GM21723 (cell line): ENCODE results near the gene PLEKHF1.

ENCODE experiments used
- ATAC-seq: cut with Tn5 transposase; IDR thresholded peaks from one replicate; pipeline ENCODE4 v1.9.1; 2021; ENCODE audit warnings: mild to moderate bottlenecking, moderate library complexity; ENCODE audit not compliant: unreplicated experiment

The PLEKHF1 gene

DNA sequence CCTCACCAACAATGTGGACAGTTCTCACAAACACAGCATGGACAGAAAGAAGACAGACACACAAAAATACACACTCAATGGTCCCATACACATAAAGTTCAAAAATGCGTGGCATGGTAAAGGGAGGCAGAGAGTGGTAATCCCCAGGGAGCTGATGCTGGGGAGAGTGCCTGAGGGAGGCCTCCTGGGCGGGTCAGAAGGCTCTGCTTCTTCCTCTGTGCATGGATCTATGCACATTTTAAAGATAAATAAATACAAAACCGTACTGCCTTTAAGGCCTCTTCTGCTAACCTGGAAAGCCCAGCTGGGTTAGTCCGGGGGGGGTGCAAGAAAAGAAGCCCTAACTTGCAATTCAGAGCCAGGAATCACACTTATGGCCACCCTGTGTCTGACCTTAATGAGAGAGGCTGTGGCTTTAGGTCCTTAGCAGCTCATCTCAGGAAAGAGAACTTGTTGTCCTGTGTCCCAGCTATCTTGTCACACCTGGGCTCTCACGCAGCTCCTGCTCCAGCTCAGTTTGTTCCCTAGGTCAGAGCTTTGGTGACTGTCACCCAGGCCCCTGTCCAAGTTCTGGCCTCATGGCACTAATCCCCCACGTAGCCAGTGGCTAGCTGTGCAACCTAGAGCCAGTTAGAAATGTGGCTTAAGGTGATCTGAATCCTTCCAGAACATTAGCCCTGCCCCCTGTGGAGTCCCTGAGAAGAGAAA is 30.7 kb upstream of the PLEKHF1 start:
- ATAC-seq = no peak

DNA sequence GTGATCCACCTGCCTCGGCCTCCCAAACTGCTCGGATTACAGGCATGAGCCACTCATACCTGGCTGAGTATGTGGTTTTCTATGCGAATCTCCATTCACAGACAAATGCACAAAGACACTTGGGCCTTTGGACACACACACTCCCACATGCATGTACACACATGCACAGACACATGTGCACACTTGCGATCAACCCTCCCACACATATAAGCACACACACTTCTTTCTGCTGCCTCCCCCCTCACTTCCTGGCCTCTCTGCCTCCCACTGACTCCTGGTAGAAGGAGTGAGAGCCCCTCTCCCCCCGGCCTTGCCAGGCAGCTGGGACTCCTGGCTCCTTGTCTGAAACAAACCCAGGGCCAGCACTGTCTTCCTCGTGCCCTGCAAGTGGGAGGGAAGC is 29.3 kb upstream of the PLEKHF1 start:
- no peak for ATAC-seq

DNA sequence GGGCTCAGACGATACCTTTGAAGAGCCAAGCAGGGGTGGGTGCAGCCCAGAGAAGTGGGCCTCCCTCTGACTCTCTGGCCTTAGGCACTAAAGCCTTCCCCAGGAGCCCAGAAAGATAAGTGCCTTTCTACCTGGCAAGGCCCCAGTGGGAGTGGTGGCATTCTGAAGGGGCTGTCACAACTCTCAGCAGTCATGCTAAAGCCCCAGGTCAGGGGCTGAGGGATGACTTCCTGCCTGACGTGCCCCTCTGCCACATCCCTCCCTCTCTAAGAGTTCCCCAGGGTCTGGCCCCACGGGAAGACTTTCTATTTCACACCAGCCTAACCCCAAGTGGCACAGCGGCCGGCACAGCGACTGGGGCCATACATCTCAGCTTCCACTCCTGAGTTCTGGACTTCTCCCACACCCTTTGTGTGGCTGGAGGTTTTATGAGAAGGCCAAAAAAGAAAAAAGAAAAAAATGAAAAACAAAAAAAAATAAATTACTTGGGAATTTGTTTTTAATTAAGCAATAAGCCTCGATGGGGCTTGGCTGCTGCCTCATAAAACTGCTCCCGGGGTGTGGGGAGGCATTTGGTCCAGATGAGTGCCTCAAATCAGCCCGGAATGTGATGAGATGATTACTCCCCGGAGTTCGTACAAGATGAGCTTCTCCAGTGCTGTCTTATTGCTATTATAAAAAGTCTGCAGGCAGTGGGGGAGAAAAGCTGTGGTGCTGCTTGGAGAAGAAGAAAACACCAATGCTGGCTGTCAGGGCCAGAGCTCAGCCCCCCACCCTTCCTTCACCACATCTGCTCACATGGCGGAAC is 28.5 kb upstream of the PLEKHF1 start:
- no peak for ATAC-seq

DNA sequence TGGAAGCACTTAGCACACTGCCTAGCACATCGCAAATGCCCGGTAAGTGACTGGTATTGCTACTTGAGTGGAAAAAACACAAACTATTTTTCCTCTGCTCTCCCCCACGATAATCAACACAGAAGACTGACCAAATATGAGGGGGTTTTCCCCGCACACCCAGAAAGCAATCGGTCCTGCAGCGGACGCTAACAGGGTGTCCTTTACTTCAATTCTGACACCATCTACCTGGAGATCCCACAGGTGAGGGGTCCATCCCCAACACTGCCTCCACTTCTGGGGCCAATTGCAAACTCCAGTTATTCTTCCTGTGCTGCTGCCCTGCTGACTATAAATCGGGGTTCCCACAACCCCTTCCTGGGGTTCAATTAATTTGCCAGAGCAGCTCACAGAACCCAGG is 26.2 kb upstream of the PLEKHF1 start:
- ATAC-seq = no peak

DNA sequence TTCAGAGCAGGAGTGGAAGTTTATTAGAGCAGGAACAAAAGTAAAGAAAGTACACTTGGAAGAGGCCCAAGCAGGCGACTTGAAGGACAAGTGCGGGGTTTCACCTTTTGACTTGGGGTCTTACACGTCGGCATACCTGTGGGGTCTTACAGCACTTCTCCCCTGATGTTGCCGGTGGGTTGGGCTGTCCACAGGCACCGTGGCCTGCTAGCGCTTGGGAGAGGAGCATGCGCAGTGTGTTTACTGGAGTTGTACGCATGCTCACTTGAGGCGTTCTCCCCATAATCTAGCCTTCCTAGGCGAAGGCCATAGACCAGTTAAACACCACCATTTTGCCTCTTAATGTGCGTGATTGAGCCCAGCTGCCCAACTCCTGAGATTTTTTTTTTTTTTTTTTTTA is 25.0 kb upstream of the PLEKHF1 start:
- no peak for ATAC-seq

DNA sequence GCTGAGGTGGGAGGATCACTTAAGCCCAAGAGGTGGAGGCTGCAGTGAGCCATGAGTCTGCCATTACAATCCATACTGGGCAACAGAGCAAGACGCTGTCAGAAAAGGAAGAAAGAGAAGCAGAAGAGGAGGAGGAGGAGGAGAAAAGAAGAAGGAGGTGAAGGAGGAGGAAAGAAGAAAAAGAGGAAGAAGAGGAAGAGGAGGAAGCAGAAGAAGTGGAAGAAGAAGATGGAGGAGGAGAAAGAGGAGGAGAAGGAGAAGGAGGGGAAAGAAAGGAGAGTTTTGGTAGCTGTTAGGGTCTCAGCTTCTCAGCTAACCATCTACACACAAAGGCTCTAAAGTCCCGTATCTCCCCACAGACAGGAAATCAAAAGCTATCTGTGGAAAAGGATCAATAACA is 23.7 kb upstream of the PLEKHF1 start:
- ATAC-seq = no peak

DNA sequence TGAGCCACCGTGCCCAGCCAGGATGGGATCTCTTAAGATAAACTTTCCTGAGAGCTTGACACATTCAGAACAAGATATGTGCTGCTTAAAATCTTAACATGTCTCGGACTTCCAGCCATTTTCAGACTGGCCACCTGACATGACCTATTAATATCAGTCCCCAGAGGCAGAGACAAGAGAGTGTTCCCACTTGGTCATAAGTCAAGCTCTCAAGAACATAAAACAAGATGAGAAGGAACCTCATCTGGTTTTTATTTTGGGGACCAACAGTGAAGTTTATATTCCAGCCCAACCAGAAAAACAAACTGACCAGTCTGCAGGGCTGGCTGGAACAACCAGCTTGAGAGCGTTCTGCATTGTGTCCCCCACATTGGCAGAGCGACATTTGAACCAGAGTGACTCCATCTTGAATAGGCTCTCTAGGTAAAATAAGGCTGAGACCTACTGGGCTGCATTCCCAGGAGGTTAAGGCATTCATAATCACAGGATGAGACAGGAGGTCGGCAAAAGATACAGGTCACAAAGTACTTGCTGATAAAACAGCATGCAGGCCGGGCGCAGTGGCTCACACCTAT is 21.8 kb upstream of the PLEKHF1 start:
- no peak for ATAC-seq

DNA sequence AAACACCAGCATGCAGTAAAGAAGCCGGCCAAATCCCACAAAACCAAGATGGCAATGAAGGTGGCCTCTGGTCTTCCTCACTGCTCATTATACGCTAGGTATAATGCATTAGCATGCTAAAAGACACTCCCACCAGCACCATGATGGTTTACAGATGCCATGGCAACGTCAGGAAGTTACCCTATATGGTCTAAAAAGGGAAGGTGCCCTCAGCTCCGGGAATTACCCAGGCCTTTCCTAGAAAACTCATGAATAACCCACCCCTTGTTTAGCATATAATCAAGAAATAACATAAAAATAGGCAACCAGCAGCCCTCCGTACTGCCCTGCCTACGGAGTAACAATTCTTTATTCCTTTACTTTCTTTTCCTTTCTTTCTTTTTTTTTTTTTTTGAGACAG is 21.1 kb upstream of the PLEKHF1 start:
- ATAC-seq = no peak

DNA sequence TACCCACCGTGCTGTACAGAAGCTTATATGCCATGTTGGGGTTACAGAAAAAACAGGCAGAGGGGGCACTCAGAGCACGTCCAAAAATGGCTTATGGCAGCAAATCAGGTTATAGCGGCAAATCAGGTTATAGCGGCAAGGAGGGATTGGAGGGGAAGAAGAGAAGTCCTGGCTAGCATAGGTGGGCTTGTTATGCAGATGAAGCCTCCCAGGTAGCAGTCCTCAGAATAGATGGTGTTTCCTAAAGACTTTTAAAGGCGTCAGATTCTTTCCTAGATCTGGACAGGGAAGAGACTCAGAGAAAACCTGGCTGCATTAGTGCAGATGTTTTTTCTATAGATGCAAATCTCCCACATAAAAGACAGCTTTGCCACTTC is 19.8 kb upstream of the PLEKHF1 start:
- ATAC-seq = no peak

DNA sequence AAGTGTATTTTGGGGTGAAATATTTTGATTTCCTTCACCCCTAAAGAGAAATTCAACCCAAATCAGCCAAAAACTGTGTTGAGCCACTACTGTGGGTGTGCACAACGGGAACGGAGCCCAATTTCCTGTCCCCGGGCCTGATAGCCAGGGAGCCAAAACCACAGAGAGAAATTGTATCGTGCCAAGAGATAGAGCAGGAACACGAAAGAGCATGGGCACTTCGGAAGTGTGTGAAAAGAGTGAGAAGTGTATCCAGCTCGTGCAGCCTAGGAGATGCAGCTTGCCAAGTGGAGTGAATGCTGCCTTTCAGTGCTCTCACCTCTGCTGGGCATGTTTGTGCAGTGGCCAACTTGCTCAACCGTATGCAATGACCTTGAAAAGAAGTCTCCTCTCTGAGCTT is 19.4 kb upstream of the PLEKHF1 start:
- no peak for ATAC-seq

DNA sequence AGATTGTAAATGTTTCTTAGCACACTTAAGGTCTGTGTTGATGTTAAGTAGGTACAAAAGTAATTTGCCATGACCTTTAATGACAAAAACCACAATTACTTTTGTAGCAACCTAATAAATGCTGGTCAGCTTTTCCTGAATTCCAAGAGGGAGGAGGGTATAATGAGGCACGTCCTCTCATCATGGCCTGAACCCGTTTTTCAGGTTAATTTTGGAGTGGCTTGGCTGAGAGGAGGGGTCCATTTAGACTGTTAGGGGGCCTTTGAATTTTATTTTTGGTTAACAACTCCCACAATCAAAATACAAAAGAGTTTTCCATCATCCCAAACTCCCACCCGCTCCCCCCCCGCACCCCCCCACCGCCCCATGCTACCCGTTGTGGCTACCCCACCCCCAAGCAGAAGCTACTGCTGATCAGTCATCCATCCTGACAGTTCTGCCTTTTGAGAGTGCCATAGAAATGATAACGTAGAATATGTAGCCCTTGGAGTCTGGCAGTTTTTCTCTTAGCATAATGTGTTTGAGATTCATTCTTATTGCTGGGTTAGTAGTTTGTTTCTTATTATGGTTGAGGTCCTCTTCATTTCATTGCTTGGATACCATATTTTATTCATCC is 14.4 kb upstream of the PLEKHF1 start:
- ATAC-seq = no peak

DNA sequence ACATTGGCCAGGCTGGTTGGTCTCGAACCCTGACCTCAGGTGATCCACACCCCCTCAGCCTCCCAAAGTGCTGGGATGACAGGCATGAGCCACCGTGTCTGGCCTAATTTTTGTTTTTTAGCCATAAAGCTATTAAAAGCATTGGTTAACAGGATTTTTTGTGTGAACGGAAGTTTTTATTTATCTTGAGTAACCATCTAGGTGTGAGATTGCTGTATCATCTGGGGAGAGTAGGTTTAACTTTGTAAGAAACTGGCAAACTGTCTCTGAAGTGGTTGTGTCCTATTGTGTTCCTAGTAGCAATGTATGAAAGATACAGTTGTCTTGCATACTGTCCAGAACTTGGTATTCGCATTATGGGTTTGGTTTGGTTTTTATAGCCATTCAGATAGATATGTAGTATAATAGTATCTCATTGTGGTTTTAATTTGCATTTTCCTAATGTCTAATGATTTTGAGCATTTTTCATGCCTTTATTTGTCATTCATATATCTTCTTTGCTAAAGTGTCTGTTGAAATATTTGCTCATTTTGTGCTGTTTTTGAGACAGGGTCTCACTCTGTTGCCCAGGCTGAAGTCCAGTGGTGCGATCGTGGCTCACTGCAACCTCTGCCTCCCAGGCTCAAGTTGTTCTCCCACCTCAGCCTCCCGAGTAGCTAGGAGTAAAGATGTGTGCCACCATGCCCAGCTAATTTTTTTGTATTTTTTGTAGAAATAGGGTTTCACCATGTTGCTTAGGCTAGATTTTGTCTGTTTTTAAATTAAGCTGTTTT is 13.5 kb upstream of the PLEKHF1 start:
- no peak for ATAC-seq

DNA sequence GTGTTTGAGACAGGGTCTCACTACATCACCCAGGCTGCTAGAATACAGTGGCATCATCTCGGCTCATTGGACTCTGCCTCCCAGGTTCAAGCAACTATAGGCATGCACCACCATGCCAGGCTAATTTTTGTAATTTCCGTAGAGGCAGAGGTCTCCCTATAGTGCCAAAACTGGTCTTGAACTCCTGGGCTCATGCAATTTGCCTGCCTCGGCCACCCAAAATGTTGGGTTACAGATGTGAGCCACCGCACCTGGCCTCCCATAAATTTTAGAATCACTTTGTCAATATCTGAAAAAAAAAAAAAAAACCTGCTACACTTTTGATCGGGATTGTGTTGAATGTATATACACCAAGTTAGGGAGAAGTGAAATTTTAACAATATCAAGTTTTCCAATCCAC is 11.9 kb upstream of the PLEKHF1 start:
- ATAC-seq = no peak

DNA sequence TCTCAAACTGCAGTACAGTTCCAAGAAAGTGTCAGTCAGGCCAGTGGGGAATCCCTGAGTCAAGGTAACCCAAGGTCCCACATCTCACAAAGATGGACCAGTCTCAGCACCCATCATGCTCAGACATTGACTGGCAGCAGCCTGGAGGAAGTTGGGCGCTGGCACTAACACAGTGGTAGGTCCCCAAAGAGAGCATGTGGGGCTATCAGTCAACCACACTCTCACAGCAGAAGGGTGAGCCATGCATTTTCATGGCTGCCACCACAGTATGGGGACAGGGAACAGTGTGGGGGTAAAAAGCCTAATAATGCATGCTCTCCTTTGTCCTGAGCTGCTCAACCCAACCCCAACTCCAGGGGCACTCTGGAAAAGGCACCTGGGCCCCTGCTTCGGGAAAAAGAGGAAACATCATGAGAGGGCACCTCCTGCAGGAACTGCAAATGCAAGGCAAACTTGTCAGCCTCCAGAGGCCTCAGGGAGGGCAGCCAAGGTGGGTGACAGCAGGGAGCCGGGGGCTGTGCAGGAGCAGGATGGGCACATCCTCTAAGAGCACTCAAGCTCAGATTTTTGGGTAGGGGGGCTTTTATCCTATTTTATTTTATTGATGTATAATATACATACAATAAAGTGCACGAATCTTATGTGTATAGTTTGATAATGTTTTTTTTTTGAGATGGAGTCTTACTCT is 9.5 kb upstream of the PLEKHF1 start:
- ATAC-seq = no peak

DNA sequence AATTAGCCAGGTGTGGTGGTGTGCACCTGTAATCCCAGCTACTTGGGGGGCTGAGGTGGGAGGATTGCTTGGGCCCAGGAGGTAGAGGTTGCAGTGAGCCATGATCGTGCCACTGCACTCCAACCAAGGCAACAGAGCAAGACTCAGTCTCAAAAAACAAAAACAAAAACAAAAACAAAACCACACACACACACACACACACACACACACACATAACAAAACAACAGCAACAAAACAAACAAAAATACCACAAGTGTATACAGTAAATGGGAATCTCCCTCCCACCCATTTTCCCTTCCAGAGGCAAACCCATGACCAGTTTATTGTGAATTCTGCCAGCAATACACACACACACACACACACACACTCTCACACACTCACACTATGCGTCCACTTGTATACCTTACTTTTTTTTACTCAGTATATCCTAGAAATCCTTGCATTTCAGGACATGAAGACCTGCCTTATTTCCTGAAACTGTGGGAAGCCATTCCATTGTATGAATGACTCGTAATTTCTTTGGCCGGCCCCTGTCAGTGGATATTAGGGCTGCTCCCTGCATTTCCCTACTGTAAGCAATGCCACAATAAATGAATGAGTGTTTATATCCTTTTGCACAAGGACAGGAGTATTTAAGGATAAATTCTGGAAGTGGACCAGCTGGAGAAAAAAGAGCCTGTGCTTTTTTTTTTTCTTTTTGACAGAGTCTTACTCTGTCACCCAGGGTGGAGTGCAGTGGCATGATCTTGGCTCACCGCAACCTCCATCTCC is 6.9 kb upstream of the PLEKHF1 start:
- no peak for ATAC-seq

DNA sequence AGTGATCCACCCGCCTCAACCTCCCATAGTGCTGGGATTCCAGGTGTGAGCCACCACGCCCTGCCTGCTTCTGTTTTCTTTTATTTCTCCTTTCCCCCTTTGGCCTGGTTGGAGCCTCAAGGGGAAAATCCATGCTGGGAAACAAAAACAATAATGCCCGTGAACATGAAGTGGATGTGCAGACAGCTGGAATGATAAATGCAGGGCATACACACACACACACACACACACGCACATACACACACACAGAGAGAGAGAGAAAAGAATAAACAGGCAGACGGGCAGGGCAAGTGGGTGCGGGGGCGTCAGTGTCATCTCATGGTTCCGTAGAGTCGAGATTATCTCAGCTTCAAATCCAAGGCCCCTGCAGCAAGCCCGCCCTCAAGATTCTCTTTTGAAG is 4.4 kb upstream of the PLEKHF1 start:
- ATAC-seq = no peak

DNA sequence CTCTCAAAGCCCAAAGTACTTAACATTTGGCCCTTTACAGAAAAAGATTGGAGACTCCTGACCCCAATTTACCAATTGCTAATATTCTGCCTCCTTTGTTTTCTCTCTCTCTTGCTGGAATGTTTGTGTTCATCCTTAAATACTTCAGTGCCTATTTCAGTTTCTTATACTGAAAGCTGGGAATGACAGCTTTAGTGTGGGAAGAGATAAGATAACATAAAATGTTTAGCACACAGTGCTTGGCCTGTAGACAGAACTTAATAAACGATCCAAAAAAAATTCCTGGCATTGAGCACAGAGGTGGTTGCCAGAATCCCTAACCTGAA is 3.0 kb upstream of the PLEKHF1 start:
- no peak for ATAC-seq

DNA sequence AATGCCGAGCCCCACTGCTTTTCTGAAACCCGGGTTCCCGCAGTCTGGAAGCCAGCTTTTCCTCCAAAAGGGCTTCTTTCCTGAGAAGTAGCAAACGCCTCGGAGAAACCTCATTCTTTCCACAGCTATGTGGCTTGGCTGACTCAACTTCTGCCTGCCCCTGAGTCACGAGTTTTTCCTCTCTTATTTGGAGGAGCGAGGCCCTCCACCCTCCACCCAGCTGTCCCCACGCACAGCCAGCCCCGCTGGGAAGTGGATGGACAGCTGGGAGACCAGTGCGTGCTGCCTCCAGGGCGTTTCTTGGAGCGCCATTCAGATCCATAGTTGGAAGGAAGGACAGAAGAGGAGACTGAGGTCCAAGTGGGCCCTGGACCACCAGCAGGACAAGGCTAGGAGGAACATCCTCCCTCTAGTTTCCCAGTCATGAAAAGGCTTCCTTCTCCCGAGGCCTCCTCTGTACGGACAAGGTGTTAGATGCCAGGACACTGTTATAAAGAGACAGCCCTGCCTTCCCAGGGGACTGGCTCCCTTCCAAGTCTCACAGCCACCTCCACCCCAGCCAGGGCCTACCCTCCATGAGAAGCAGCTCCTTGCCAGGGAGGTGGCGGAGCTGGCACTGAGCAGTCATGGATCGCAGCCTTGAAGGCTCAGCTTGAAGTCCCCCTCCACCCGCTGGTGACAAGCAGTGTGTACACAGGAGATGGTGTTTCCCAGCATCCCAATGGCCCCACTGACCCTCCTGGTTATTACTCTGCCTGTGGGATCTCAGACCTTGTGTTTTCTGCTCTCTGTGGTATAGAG is 2.5 kb upstream of the PLEKHF1 start:
- no peak for ATAC-seq
